Spleen (tissue), 11 donors: Measurements from ENCODE around the gene CSRNP2. TPM values are rescaled to one million over a fixed set of nuclear protein-coding genes. Genes with fewer than 3 reads are reported as not detected.

Experiments used
- DNase-seq: peaks from one replicate; pipeline ENCODE4 v3.0.0-alpha.2; 2020
- H3K27ac ChIP-seq, 8 donors: fragments of 200-600 bp; sonication (generic) in 7 of 8; 1 replicate in 4 of 8; 2 replicates in 4 of 8; pipeline versions ENCODE4 v1.5.0 to v1.8.0; 2016 to 2021; ENCODE audit warnings: inconsistent platforms in 4 of 8, mild to moderate bottlenecking in 4 of 8, moderate library complexity in 1 of 8
- H3K27me3 ChIP-seq, 7 donors: fragments of 200-600 bp; sonication (generic) in 6 of 7; replicated peaks in 1 of 7; 1 replicate in 4 of 7; 2 replicates in 3 of 7; pipeline versions ENCODE4 v1.5.0 to v1.8.0; 2016 to 2021; ENCODE audit warnings: inconsistent platforms in 3 of 7, mild to moderate bottlenecking in 1 of 7
- H3K36me3 ChIP-seq, 6 donors: fragments of 200-600 bp; sonication (generic) in 5 of 6; 1 replicate in 4 of 6; 2 replicates in 2 of 6; pipeline versions ENCODE4 v1.5.0 to v1.8.0; 2016 to 2021; ENCODE audit warnings: inconsistent platforms in 2 of 6
- H3K4me1 ChIP-seq, 6 donors: fragments of 200-600 bp; sonication (generic) in 5 of 6; 1 replicate in 3 of 6; 2 replicates in 3 of 6; pipeline versions ENCODE4 v1.5.0 to v1.8.0; 2016 to 2021; ENCODE audit warnings: inconsistent platforms in 3 of 6
- H3K4me3 ChIP-seq, 8 donors: fragments of 200-600 bp; sonication (generic) in 7 of 8; 1 replicate in 4 of 8; 2 replicates in 4 of 8; pipeline versions ENCODE4 v1.5.0 to v1.8.0; 2016 to 2021; ENCODE audit warnings: inconsistent platforms in 4 of 8, mild to moderate bottlenecking in 4 of 8, moderate library complexity in 2 of 8
- H3K9me3 ChIP-seq, 8 donors: fragments of 200-600 bp; sonication (generic) in 7 of 8; 1 replicate in 4 of 8; 2 replicates in 4 of 8; pipeline versions ENCODE4 v1.5.0 to v1.8.0; 2016 to 2021; ENCODE audit warnings: inconsistent platforms in 4 of 8
- CTCF ChIP-seq, 11 experiments: fragments of 200-600 bp in 7 of 11; fragments of 450-650 bp in 4 of 11; sonication (generic) in 4 of 11; IDR thresholded peaks in 8 of 11; conservative IDR thresholded peaks in 3 of 11; 1 replicate in 7 of 11; 2 replicates in 4 of 11; pipeline versions ENCODE4 v1.4.0 to v1.8.0; 2016 to 2021; ENCODE audit warnings: antibody characterized with exemption in 11 of 11, inconsistent platforms in 4 of 11, mild to moderate bottlenecking in 1 of 11
- POLR2A ChIP-seq, 3 donors: fragments of 450-650 bp; IDR thresholded peaks; one replicate each; pipeline ENCODE4 v1.5.1; 2017; ENCODE audit warnings: antibody characterized with exemption in 3 of 3, mild to moderate bottlenecking in 1 of 3
- POLR2AphosphoS5 ChIP-seq, 3 donors: sonication (generic); formaldehyde crosslinking; IDR thresholded peaks; one replicate each; pipeline ENCODE4 v1.5.1; 2017; ENCODE audit warnings: antibody characterized with exemption in 3 of 3
- WGBS, 5 donors: extraction: QIAGEN DNeasy Blood & Tissue Kit in 3 of 5; methylation state at CpG; one replicate each; pipeline versions ENCODE4 v1.1.5 to v1.1.7; 2013 to 2018; 5-methylcytosine and 5-hydroxymethylcytosine counted together
- intact Hi-C: fragments of 100-400 bp; cut with DNase I; formaldehyde crosslinking; loops from one replicate; pipeline ENCODE4 v1.15.0; 2023; ENCODE audit warnings: low total_unique reads
- polyA plus RNA-seq, 3 donors: library from polyadenylated mRNA; stranded (reverse); fragments of 200-250 nt; gene quantifications; one replicate each; pipeline ENCODE4 v1.2.1, GENCODE V29; 2013
- total RNA-seq, 7 donors: library from RNA; depleted of rRNA in 3 of 7; stranded (reverse); fragments of >200 nt in 3 of 7; fragmentation: NEBNext Ultra II Directional in 4 of 7; extraction: Animal tissue kit (Norgen Biotek cat#: 25700) in 4 of 7; gene quantifications; one replicate each; pipeline versions ENCODE4 v1.1.0 to v1.2.1, GENCODE V29; 2016 to 2021
- donor health status: healthy with polysubstance abuse.
- donor health status: DM: no; HTN: no; CAD: no; lungs with moderate emphysema.
- donor health status: DM: no; HTN: no; CAD: no.
- donor health status: Bipolar disorder and iron deficiency.
- donor health status: healthy.
- donor health status: DM: no; HTN: no; CAD: no.
- donor health status: DM: yes; HTN: yes; CAD: no.

Gene CSRNP2
- total and polyA plus RNA-seq, 10 donors = 3.7 to 41.8 (median 23.1) TPM

DNA sequence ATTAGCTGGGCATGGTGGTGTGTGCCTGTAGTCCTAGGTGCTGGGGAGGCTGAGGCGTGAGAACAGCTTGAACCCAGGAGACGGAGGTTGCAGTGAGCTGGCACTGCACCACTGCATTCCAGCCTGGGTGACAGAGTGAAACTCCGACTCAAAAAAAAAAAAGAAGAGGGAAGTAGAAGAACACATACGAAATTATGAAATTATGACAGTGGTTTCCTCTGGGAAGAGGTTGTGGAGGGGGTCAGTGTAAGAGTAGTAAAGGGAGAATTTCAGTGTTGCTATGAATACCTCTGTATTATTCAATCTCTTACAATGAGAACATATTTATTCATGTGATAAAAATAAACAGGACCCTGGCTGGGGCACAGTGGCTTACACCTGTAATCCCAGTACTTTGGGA, 24.7 kb upstream of the CSRNP2 start:
- peaks cover 6 to 99% (median 83%) of the 10 kb centered on the region in 6 donors for H3K36me3 ChIP-seq
- DNase-seq = no peak
- 47 to 77% (median 63%) methylated on average over 4 of the region's 4 CpGs for WGBS, 5 donors
- intact Hi-C loops = no loop called here
- no peaks in the 10 kb centered on the region for H3K9me3 ChIP-seq
- peaks cover 0 to 11% (median 0%) of the 10 kb centered on the region in 6 donors for H3K4me1 ChIP-seq
- no peaks in the 10 kb centered on the region for H3K27me3 ChIP-seq
- H3K27ac ChIP-seq = no peak overlapping the region
- TF ChIP-seq POLR2A (IDR thresholded peaks at IDR 0.05) = no peak
- TF ChIP-seq CTCF (IDR thresholded peaks at IDR 0.05 in 8 of 11, conservative IDR thresholded peaks at IDR 0.05 in 3 of 11) = no peak
- no peak for TF ChIP-seq POLR2AphosphoS5 (IDR thresholded peaks at IDR 0.05)
- H3K4me3 ChIP-seq = no peak overlapping the region

DNA sequence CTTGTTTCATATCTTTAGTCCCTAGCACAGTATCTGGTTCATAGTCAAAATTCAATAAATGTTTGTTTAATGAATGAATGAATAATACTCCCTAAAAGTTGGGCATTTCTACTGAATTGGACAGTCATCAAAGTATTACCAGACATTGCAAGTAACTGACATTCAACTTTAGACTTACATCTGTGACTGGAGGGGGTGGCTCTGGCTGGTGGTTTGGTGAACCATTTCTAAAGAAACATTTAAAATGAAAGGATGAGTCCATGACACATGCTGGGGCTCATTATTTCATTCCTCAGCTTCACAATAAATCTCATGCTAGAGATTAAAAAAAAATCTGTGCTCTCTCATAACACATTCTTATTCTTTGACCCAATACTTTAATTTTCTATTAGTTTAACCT, 20.6 kb upstream of the CSRNP2 start:
- H3K4me3 ChIP-seq = no peak overlapping the region
- H3K27me3 ChIP-seq = no peaks in the 10 kb centered on the region
- no peak for TF ChIP-seq CTCF (IDR thresholded peaks at IDR 0.05 in 8 of 11, conservative IDR thresholded peaks at IDR 0.05 in 3 of 11)
- no peak for TF ChIP-seq POLR2A (IDR thresholded peaks at IDR 0.05)
- no peak for TF ChIP-seq POLR2AphosphoS5 (IDR thresholded peaks at IDR 0.05)
- H3K36me3 ChIP-seq = peaks cover 5 to 99% (median 87%) of the 10 kb centered on the region in 6 donors
- intact Hi-C loops = no loop called here
- peaks cover 0 to 10% (median 0%) of the 10 kb centered on the region in 6 donors for H3K4me1 ChIP-seq
- no peak for DNase-seq
- no peaks in the 10 kb centered on the region for H3K9me3 ChIP-seq
- no peak overlapping the region for H3K27ac ChIP-seq

DNA sequence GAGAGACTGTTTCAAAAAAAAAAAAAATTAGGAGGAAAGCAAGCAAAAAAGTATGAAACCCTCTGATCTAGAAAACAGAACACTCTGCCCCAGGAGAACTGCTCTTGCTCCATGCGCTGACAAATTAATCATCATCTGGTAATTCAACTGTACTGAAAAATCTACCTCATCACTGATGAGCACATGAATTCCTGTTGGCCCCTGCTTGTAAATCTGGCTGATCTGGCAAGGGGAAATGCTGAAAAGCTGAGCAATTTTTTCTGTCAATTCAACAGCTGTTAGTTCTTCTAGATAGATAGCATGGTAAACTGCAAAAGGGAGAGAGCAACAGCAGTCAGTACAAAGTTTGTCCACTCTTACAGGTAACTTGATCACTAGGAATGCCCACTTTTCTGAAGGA, 15.2 kb upstream of the CSRNP2 start:
- Histone ChIP-seq H3K36me3 (peaks cover 0 to 100% (median 95%) of the 10 kb centered on the region in 6 donors), H3K9me3 (no peaks in the 10 kb centered on the region), H3K4me3 (no peak overlapping the region), H3K4me1 (no peaks in the 10 kb centered on the region), H3K27ac (no peak overlapping the region), H3K27me3 (no peaks in the 10 kb centered on the region)
- TF ChIP-seq CTCF (IDR thresholded peaks at IDR 0.05 in 8 of 11, conservative IDR thresholded peaks at IDR 0.05 in 3 of 11) (no peak), POLR2AphosphoS5 (IDR thresholded peaks at IDR 0.05) (no peak), POLR2A (IDR thresholded peaks at IDR 0.05) (no peak)
- WGBS, 5 donors = 0 to 98% (median 97%) methylated on average over 1 of the region's 1 CpG
- no peak for DNase-seq
- intact Hi-C loops = no loop called here

- WGBS, 5 donors = 90 to 95% (median 92%) methylated on average over 10 of the region's 10 CpGs
- peaks cover 0 to under 1% (median 0%) of the 10 kb centered on the region in 6 donors for H3K4me1 ChIP-seq
- no peaks in the 10 kb centered on the region for H3K9me3 ChIP-seq
- TF ChIP-seq POLR2A (IDR thresholded peaks at IDR 0.05) = no peak
- TF ChIP-seq CTCF (IDR thresholded peaks at IDR 0.05 in 8 of 11, conservative IDR thresholded peaks at IDR 0.05 in 3 of 11) = no peak
- TF ChIP-seq POLR2AphosphoS5 (IDR thresholded peaks at IDR 0.05) = no peak
- intact Hi-C loops = no loop called here
- H3K36me3 ChIP-seq = peaks cover 0 to 57% (median 20%) of the 10 kb centered on the region in 6 donors
- no peak overlapping the region for H3K4me3 ChIP-seq
- DNase-seq = no peak
- H3K27me3 ChIP-seq = no peaks in the 10 kb centered on the region
- H3K27ac ChIP-seq = no peak overlapping the region
Observed at GRCh38 chr12:51090705-51091229, 7.4 kb upstream of the CSRNP2 start.
